NCI-H345 treated with DMSO at 0.1 percent for 48 hours (cell line): ENCODE measurements around the gene CCNK.

Source experiments
- DNase-seq: peaks from one replicate; lab custom pipeline; 2025; ENCODE audit not compliant: unreplicated experiment; lab: John Stamatoyannopoulos, UW

The CCNK gene

GRCh38 chr14:99550387-99550992 lies 69.3 kb downstream of the CCNK start:
- no peak for DNase-seq

GRCh38 chr14:99551034-99551922 lies 70.1 kb downstream of the CCNK start:
- DNase-seq: no peak

GRCh38 chr14:99552021-99552553 lies 70.9 kb downstream of the CCNK start:
- DNase-seq: no peak

GRCh38 chr14:99552572-99553216 lies 71.5 kb downstream of the CCNK start:
- DNase-seq: no peak

- DNase-seq: peak; percentile 16
Measured at GRCh38 chr14:99554184-99554583, 73.0 kb downstream of the CCNK start.

- no peak for DNase-seq
Measured at GRCh38 chr14:99554757-99555531, 73.7 kb downstream of the CCNK start.

- DNase-seq: no peak
Measured at GRCh38 chr14:99556134-99556791, 75.1 kb downstream of the CCNK start.

- DNase-seq: no peak
Measured at GRCh38 chr14:99559286-99559990, 78.2 kb downstream of the CCNK start.

- no peak for DNase-seq
Measured at GRCh38 chr14:99560403-99560802, 79.2 kb downstream of the CCNK start.

GRCh38 chr14:99560922-99561683 lies 79.9 kb downstream of the CCNK start:
- DNase-seq: peak; percentile 32

GRCh38 chr14:99561864-99562263 lies 80.7 kb downstream of the CCNK start:
- DNase-seq: no peak
